H9 (cell line): ENCODE data around the gene TBC1D1. TPM values are rescaled to one million over a fixed set of nuclear protein-coding genes. Genes with fewer than 3 reads are reported as not detected.

ENCODE experiments used
- DNase-seq: peaks from one replicate; pipeline ENCODE4 v3.0.0-alpha.2; 2017
- H2AFZ ChIP-seq: one replicate; pipeline ENCODE4 v1.6.1; 2013; ENCODE audit warnings: mild to moderate bottlenecking, low read length, control low read depth, moderate library complexity
- H2AK5ac ChIP-seq: 2 replicates; pipeline ENCODE4 v1.6.1; 2013; ENCODE audit warnings: low read length, control low read depth, mixed read lengths; ENCODE audit not compliant: insufficient read length
- H2BK120ac ChIP-seq: one replicate; pipeline ENCODE4 v1.6.1; 2013; ENCODE audit warnings: low read depth, mild to moderate bottlenecking, low read length, control low read depth, inconsistent platforms; ENCODE audit not compliant: poor library complexity, severe bottlenecking
- H2BK12ac ChIP-seq: 2 replicates; pipeline ENCODE4 v1.6.1; 2013; ENCODE audit warnings: low read length, control low read depth, mixed read lengths, low read depth; ENCODE audit not compliant: insufficient read length
- H2BK15ac ChIP-seq: 2 replicates; pipeline ENCODE4 v1.6.1; 2013; ENCODE audit warnings: low read depth, low read length, control low read depth
- H2BK20ac ChIP-seq: one replicate; pipeline ENCODE4 v1.6.1; 2013; ENCODE audit warnings: low read depth, mild to moderate bottlenecking, low read length, control low read depth, inconsistent platforms; ENCODE audit not compliant: poor library complexity, severe bottlenecking
- H2BK5ac ChIP-seq: 2 replicates; pipeline ENCODE4 v1.6.1; 2013; ENCODE audit warnings: low read length, control low read depth, mixed read lengths; ENCODE audit not compliant: insufficient read length
- H3K14ac ChIP-seq: 2 replicates; pipeline ENCODE4 v1.6.1; 2013; ENCODE audit warnings: low read length, control low read depth; ENCODE audit not compliant: insufficient read depth
- H3K18ac ChIP-seq: 2 replicates; pipeline ENCODE4 v1.6.1; 2013; ENCODE audit warnings: low read depth, mild to moderate bottlenecking, mixed read lengths, low read length, control low read depth; ENCODE audit not compliant: insufficient read length
- H3K23ac ChIP-seq: 2 replicates; pipeline ENCODE4 v1.6.1; 2013; ENCODE audit warnings: low read length, control low read depth, mixed read lengths, low read depth; ENCODE audit not compliant: insufficient read length
- H3K23me2 ChIP-seq: 2 replicates; pipeline ENCODE4 v1.6.1; 2013; ENCODE audit warnings: low read depth, mild to moderate bottlenecking, mixed read lengths, low read length, control low read depth; ENCODE audit not compliant: insufficient read length, poor library complexity, severe bottlenecking
- H3K27ac ChIP-seq: 2 replicates; pipeline ENCODE4 v1.5.1; 2013; ENCODE audit warnings: low read length, control low read depth, mixed read lengths, low read depth; ENCODE audit not compliant: insufficient read length
- H3K27me3 ChIP-seq: 2 replicates; pipeline ENCODE4 v1.6.1; 2013; ENCODE audit warnings: low read length, control low read depth, inconsistent platforms; ENCODE audit not compliant: insufficient read depth
- H3K4ac ChIP-seq: 2 replicates; pipeline ENCODE4 v1.6.1; 2013; ENCODE audit warnings: low read depth, mild to moderate bottlenecking, control low read depth, inconsistent platforms, low read length, moderate library complexity
- H3K4me1 ChIP-seq: 2 replicates; pipeline ENCODE4 v1.6.1; 2013; ENCODE audit warnings: low read length, control low read depth, inconsistent platforms; ENCODE audit not compliant: insufficient read depth
- H3K4me2 ChIP-seq: 2 replicates; pipeline ENCODE4 v1.6.1; 2013; ENCODE audit warnings: low read length, control low read depth, mixed read lengths; ENCODE audit not compliant: insufficient read length, insufficient read depth
- H3K56ac ChIP-seq: 2 replicates; pipeline ENCODE4 v1.6.1; 2013; ENCODE audit warnings: low read depth, mild to moderate bottlenecking, mixed read lengths, low read length, control low read depth; ENCODE audit not compliant: insufficient read length
- H3K79me1 ChIP-seq: 2 replicates; pipeline ENCODE4 v1.6.1; 2013; ENCODE audit warnings: low read depth, mild to moderate bottlenecking, moderate library complexity, low read length, control low read depth, inconsistent platforms; ENCODE audit not compliant: insufficient read depth, poor library complexity, severe bottlenecking
- H3K79me2 ChIP-seq: 2 replicates; pipeline ENCODE4 v1.6.1; 2013; ENCODE audit warnings: low read length, control low read depth, inconsistent platforms; ENCODE audit not compliant: insufficient read depth
- H3K9ac ChIP-seq: 2 replicates; pipeline ENCODE4 v1.6.1; 2013; ENCODE audit warnings: low read length, control low read depth, mixed read lengths; ENCODE audit not compliant: insufficient read length; ENCODE audit errors: extremely low read depth
- H3K9me3 ChIP-seq: one replicate; pipeline ENCODE4 v1.6.1; 2013; ENCODE audit warnings: low read depth, low read length, inconsistent platforms; ENCODE audit not compliant: control insufficient read depth
- H3T11ph ChIP-seq: one replicate; pipeline ENCODE4 v1.6.1; 2013; ENCODE audit warnings: mild to moderate bottlenecking, low read length, control low read depth, inconsistent platforms
- H4K20me1 ChIP-seq: one replicate; pipeline ENCODE4 v1.6.1; 2013; ENCODE audit not compliant: control insufficient read depth, insufficient read length, insufficient read depth
- H4K5ac ChIP-seq: 2 replicates; pipeline ENCODE4 v1.6.1; 2013; ENCODE audit warnings: low read depth, mild to moderate bottlenecking, mixed read lengths, low read length, control low read depth; ENCODE audit not compliant: insufficient read length
- H4K8ac ChIP-seq: replicated peaks from 2 replicates; pipeline ENCODE4 v1.6.1; 2013; ENCODE audit warnings: low read length, control low read depth, mixed read lengths, low read depth; ENCODE audit not compliant: insufficient read length
- H4K91ac ChIP-seq: 2 replicates; pipeline ENCODE4 v1.6.1; 2013; ENCODE audit warnings: low read depth, mild to moderate bottlenecking, moderate library complexity, mixed read lengths, low read length, control low read depth; ENCODE audit not compliant: insufficient read length
- H3K27ac Mint-ChIP-seq, 3 experiments: 2 replicates in 2 of 3; 3 replicates in 1 of 3; pipeline ENCODE4 v1.8.0; 2020 to 2021; ENCODE audit warnings: mixed read lengths in 3 of 3, mild to moderate bottlenecking in 1 of 3, moderate library complexity in 1 of 3
- H3K27me3 Mint-ChIP-seq: 2 replicates; pipeline ENCODE4 v1.8.0; 2021; ENCODE audit warnings: low read depth, mild to moderate bottlenecking, moderate library complexity, mixed read lengths
- H3K36me3 Mint-ChIP-seq, 3 experiments: 2 replicates in 2 of 3; 3 replicates in 1 of 3; pipeline ENCODE4 v1.8.0; 2020 to 2021; ENCODE audit warnings: low read depth in 3 of 3, mixed read lengths in 3 of 3; ENCODE audit not compliant: insufficient read depth in 1 of 3
- H3K4me1 Mint-ChIP-seq, 2 experiments: 2 replicates each; pipeline ENCODE4 v1.8.0; 2020; ENCODE audit warnings: mixed read lengths in 2 of 2
- H3K4me3 Mint-ChIP-seq, 2 experiments: 2 replicates in 1 of 2; 3 replicates in 1 of 2; pipeline ENCODE4 v1.8.0; 2020 to 2021; ENCODE audit warnings: mild to moderate bottlenecking in 2 of 2, mixed read lengths in 2 of 2, moderate library complexity in 1 of 2
- H3K9me3 Mint-ChIP-seq, 2 experiments: 2 replicates in 1 of 2; 3 replicates in 1 of 2; pipeline ENCODE4 v1.8.0; 2020; ENCODE audit warnings: mild to moderate bottlenecking in 2 of 2, mixed read lengths in 2 of 2, moderate library complexity in 1 of 2
- WGBS: extraction: QIAGEN DNeasy Blood & Tissue Kit; methylation state at CpG from one replicate; pipeline ENCODE4 v1.1.7; 2013; ENCODE audit warnings: missing lambda C conversion rate, low lambda C conversion rate, mixed read lengths; ENCODE audit not compliant: insufficient read length; ENCODE audit errors: extremely low coverage; 5-methylcytosine and 5-hydroxymethylcytosine counted together
- total RNA-seq: library from RNA; stranded (reverse); gene quantifications from 2 replicates; pipeline ENCODE4 v1.2.1, GENCODE V29; 2021
- TF ChIP-seq, protein P1 (sequence below): fragments of 200-600 bp; sonication (generic); conservative IDR thresholded peaks from 3 replicates; pipeline ENCODE4 v1.8.0; 2021; ENCODE audit warnings: antibody characterized with exemption, mild to moderate bottlenecking

TBC1D1 gene
- total RNA-seq, 1 experiment from 2014 or later = 109 TPM

- DNase-seq = no peak
- Histone ChIP-seq H4K8ac (no peak overlapping the region), H3K79me1 (no peaks in the 10 kb centered on the region), H4K91ac (no peak overlapping the region), H3K9me3 (no peaks in the 10 kb centered on the region), H2BK20ac (no peak overlapping the region), H2BK5ac (no peak overlapping the region), H3K4ac (no peak overlapping the region), H2BK12ac (no peak overlapping the region), H3K23me2 (no peaks in the 10 kb centered on the region), H2AFZ (no peak overlapping the region), H3K27me3 (no peaks in the 10 kb centered on the region), H3K9ac (no peak overlapping the region), H2BK120ac (no peak overlapping the region), H3K4me2 (no peak overlapping the region), H2AK5ac (no peak overlapping the region), H3K14ac (no peak overlapping the region), H3K23ac (no peak overlapping the region), H3K56ac (no peak overlapping the region), H4K20me1 (no peaks in the 10 kb centered on the region), H2BK15ac (no peak overlapping the region), H3K79me2 (no peaks in the 10 kb centered on the region), H3K4me1 (no peaks in the 10 kb centered on the region), H3K18ac (no peak overlapping the region), H4K5ac (no peak overlapping the region), H3T11ph (no peak overlapping the region), H3K27ac (no peak overlapping the region)
- Mint-ChIP-seq H3K36me3 (peaks cover 16 to 50% (median 48%) of the 10 kb centered on the region in 3 experiments; a peak in 6 of 7 replicates), H3K27ac (no peak overlapping the region; a peak in 1 of 7 replicates), H3K27me3 (peaks cover 20% of the 10 kb centered on the region), H3K9me3 (no peaks in the 10 kb centered on the region; a peak in 1 of 5 replicates), H3K4me3 (no peak overlapping the region), H3K4me1 (peaks cover 8 to 14% of the 10 kb centered on the region in 2 experiments)
- TF ChIP-seq, protein P1, sequence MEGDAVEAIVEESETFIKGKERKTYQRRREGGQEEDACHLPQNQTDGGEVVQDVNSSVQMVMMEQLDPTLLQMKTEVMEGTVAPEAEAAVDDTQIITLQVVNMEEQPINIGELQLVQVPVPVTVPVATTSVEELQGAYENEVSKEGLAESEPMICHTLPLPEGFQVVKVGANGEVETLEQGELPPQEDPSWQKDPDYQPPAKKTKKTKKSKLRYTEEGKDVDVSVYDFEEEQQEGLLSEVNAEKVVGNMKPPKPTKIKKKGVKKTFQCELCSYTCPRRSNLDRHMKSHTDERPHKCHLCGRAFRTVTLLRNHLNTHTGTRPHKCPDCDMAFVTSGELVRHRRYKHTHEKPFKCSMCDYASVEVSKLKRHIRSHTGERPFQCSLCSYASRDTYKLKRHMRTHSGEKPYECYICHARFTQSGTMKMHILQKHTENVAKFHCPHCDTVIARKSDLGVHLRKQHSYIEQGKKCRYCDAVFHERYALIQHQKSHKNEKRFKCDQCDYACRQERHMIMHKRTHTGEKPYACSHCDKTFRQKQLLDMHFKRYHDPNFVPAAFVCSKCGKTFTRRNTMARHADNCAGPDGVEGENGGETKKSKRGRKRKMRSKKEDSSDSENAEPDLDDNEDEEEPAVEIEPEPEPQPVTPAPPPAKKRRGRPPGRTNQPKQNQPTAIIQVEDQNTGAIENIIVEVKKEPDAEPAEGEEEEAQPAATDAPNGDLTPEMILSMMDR = peak; percentile 37; the same call in 2 of the 3 replicates
- WGBS = no CpG with 5 or more reads among the region's 10 CpGs
Measured at GRCh38 chr4:38136604-38137003, 245.7 kb downstream of the TBC1D1 start.
